ENCODE results near the gene EPN3. TPM values are rescaled to one million over a fixed set of nuclear protein-coding genes. Genes with fewer than 3 reads are reported as not detected.
A peak's percentile ranks its signal among the peaks of the same experiment; 100 is the strongest.

The EPN3 gene
- total RNA-seq (2014; rRNA removed), result 20.5 and 30.1 TPM in 2 replicates
- Bru-seq, nascent RNA, result percentile 50 among the genes with signal in this experiment
- percentile 59 among the genes with signal in this experiment for BruChase-seq, experiment 1, labeled RNA remaining after a 6-hour chase
- BruChase-seq, experiment 2, labeled RNA remaining after a 2-hour chase, result percentile 50 among the genes with signal in this experiment
- long read RNA-seq, full-length matches to known transcripts, result 1 of 29 reads
- long read RNA-seq, partial matches to known transcripts, result 22 of 29 reads
- long read RNA-seq, other reads (novel, unspliced or antisense), result 6 of 29 reads

DNA sequence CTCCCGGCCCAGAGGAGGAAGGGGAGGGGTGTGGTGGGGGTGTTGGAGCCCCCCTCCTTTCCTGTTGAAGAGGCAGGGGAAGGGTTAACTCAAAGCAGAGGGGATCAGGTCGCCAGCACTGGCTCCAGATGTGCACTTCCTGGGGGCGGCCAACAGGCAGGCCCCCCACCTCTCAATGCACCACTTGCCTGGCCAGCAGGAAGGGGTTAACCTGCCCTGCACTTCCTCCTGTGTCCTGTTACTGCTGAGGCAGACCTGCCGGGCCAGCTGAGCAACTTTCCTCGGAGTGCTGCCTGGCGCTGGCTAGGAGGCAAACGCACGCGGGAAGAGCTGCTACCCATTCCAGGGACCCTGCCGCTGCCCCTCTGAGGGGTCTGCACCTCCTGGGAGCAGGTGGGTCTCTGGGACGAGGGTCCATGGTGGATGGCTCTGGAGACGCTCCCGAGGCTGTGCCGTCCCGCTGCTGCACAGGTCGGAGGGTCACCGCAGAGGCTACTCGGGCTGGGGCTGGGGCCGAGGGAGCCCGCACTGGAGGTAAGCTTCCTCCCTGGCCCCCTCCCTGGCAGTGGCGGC, at the start of gene EPN3:
Gene EPN3 (plus strand): TSS at position 284 of the 573 bp plus-strand sequence. CDS start 3,822 bp downstream, outside the sequence.
- CTCF ChIA-PET, result interaction anchor here (1.4 kb wide), 1 partner anchor 31 kb away, joined by 3 read pairs; no protein-coding TSS in a partner anchor
- Histone ChIP-seq H3K36me3 (ENCODE audit: low read depth, low read length) (peaks cover 11% of the 10 kb centered on the region; the same call in 1 of the 2 replicates), H3K4me3 (ENCODE audit: low read length) (peak within 1 kb of the TSS; percentile 78), H3K9me2 (replicated peaks; ENCODE audit: low read length) (no peaks in the 10 kb centered on the region), H3K4me1 (ENCODE audit: insufficient read depth, low read length) (peaks cover 33% of the 10 kb centered on the region), H4K20me1 (ENCODE audit: low read length) (no peaks in the 10 kb centered on the region), H3F3A (ENCODE audit: low read length, unreplicated experiment) (no peaks in the 10 kb centered on the region), H2AFZ (ENCODE audit: low read length) (peak within 1 kb of the TSS; percentile 75), H3K4me2 (ENCODE audit: low read length) (peak within 1 kb of the TSS; percentile 95), H3K27ac (ENCODE audit: low read length) (peak within 1 kb of the TSS; percentile 76), H3K27me3 (ENCODE audit: low read length) (no peaks in the 10 kb centered on the region), H3K9me3 (ENCODE audit: low read length) (no peaks in the 10 kb centered on the region), H3K9ac (ENCODE audit: low read length) (peak within 1 kb of the TSS; percentile 66), H3K79me2 (ENCODE audit: low read length) (peaks cover 35% of the 10 kb centered on the region)
- intact Hi-C loops (cut with micrococcal nuclease), result loop anchor here (2.0 kb wide), 1 partner anchor 50 kb away; no protein-coding TSS in a partner anchor
- TF ChIP-seq, protein P1, sequence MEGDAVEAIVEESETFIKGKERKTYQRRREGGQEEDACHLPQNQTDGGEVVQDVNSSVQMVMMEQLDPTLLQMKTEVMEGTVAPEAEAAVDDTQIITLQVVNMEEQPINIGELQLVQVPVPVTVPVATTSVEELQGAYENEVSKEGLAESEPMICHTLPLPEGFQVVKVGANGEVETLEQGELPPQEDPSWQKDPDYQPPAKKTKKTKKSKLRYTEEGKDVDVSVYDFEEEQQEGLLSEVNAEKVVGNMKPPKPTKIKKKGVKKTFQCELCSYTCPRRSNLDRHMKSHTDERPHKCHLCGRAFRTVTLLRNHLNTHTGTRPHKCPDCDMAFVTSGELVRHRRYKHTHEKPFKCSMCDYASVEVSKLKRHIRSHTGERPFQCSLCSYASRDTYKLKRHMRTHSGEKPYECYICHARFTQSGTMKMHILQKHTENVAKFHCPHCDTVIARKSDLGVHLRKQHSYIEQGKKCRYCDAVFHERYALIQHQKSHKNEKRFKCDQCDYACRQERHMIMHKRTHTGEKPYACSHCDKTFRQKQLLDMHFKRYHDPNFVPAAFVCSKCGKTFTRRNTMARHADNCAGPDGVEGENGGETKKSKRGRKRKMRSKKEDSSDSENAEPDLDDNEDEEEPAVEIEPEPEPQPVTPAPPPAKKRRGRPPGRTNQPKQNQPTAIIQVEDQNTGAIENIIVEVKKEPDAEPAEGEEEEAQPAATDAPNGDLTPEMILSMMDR (conservative IDR thresholded peaks at IDR 0.05; ENCODE audit: low read depth, low read length), result no peak
- TF ChIP-seq EZH2 (IDR thresholded peaks at IDR 0.05; ENCODE audit: low read length, unreplicated experiment), result no peak
- no peak for TF ChIP-seq EZH2phosphoT487 (IDR thresholded peaks at IDR 0.05; ENCODE audit: borderline replicate concordance, low read length)
- POLR2A ChIA-PET (ENCODE audit: unreplicated experiment), result interaction anchor here (0.5 kb wide), 1 partner anchor 32 kb away, joined by 3 read pairs; no protein-coding TSS in a partner anchor
- DNase-seq (peak; percentile 86), ATAC-seq (peak; percentile 53)
- BruUV-seq (replicated peaks), result no TSS peak

GRCh38 chr17:50483266-50483665, 49.3 kb upstream of the EPN3 start:
- Histone ChIP-seq H3K79me2 (ENCODE audit: low read length) (peaks cover 27% of the 10 kb centered on the region), H3F3A (ENCODE audit: low read length, unreplicated experiment) (no peaks in the 10 kb centered on the region), H3K36me3 (ENCODE audit: low read depth, low read length) (peaks cover 23% of the 10 kb centered on the region; the same call in 1 of the 2 replicates), H3K9me2 (replicated peaks; ENCODE audit: low read length) (no peaks in the 10 kb centered on the region), H2AFZ (ENCODE audit: low read length) (no peak overlapping the region), H3K27ac (ENCODE audit: low read length) (no peak overlapping the region), H3K4me3 (ENCODE audit: low read length) (no peak overlapping the region), H3K9ac (ENCODE audit: low read length) (no peak overlapping the region), H4K20me1 (ENCODE audit: low read length) (no peaks in the 10 kb centered on the region), H3K4me1 (ENCODE audit: insufficient read depth, low read length) (peaks cover 31% of the 10 kb centered on the region), H3K9me3 (ENCODE audit: low read length) (no peaks in the 10 kb centered on the region), H3K27me3 (ENCODE audit: low read length) (no peaks in the 10 kb centered on the region), H3K4me2 (ENCODE audit: low read length) (no peak overlapping the region)
- intact Hi-C loops (cut with micrococcal nuclease), result loop anchor here (2.0 to 5.0 kb wide), 2 partner anchors 50 to 359 kb away; partner anchors contain the start of gene EPN3
- no peak for ATAC-seq
- TF ChIP-seq EZH2phosphoT487 (IDR thresholded peaks at IDR 0.05; ENCODE audit: borderline replicate concordance, low read length), result no peak
- BruUV-seq (replicated peaks), result no TSS peak
- ChIA-PET CTCF (interaction anchor here (0.6 kb wide), 1 partner anchor 8 kb away, joined by 6 read pairs; no protein-coding TSS in a partner anchor), POLR2A (ENCODE audit: unreplicated experiment) (no interaction called here)
- no peak for DNase-seq

DNA sequence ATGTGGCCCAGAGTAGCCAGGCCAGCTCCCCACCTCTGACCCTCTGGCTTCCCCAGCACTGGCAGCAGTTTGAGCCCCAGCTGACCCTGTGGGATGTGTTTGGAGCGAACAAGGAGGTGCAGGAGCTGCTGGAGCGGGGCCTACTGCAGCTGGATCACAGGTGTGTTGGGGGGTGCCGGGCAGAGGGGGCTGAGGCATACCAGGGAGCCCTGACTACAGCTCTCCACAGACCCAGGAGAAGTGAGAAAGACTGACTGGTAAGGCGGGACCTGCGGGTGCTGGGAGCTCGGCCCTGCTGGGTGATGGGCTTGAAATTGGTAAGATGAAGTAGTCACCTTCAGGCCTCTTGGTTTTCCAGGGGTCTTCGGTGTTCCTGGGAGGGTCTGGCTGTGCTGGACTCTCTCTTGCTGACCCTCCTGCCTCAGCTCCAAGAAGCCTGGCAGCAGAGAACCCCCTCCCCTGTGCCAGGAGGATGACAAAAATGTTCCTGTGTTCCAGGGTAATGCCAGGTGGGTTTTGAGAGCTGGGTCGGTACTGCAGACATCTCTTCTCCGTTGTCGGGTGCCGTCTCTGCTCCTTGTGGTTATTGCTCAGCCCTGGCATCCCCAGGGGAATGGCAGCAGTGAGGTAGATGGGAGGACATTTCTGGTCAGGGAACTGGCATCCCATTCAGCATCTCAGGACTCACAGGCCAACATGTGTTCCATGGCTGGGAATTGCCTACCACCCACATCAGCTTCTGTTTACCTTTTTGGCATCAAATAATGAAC, 48.0 kb upstream of the EPN3 start:
- H3K9me3 ChIP-seq (ENCODE audit: low read length), result no peaks in the 10 kb centered on the region
- peaks cover 20% of the 10 kb centered on the region for H3K79me2 ChIP-seq (ENCODE audit: low read length)
- TF ChIP-seq, protein P1 (conservative IDR thresholded peaks at IDR 0.05; ENCODE audit: low read depth, low read length), result no peak
- TF ChIP-seq EZH2phosphoT487 (IDR thresholded peaks at IDR 0.05; ENCODE audit: borderline replicate concordance, low read length) (no peak), EZH2 (IDR thresholded peaks at IDR 0.05; ENCODE audit: low read length, unreplicated experiment) (no peak)
- no peak overlapping the region for H3K9ac ChIP-seq (ENCODE audit: low read length)
- no peak overlapping the region for H3K27ac ChIP-seq (ENCODE audit: low read length)
- H3K4me1 ChIP-seq (ENCODE audit: insufficient read depth, low read length), result peaks cover 30% of the 10 kb centered on the region
- H3F3A ChIP-seq (ENCODE audit: low read length, unreplicated experiment), result no peaks in the 10 kb centered on the region
- no peak overlapping the region for H2AFZ ChIP-seq (ENCODE audit: low read length)
- POLR2A ChIA-PET (ENCODE audit: unreplicated experiment), result no interaction called here
- no peaks in the 10 kb centered on the region for H4K20me1 ChIP-seq (ENCODE audit: low read length)
- peaks cover 23% of the 10 kb centered on the region; the same call in 1 of the 2 replicates for H3K36me3 ChIP-seq (ENCODE audit: low read depth, low read length)
- H3K27me3 ChIP-seq (ENCODE audit: low read length), result no peaks in the 10 kb centered on the region
- no peak overlapping the region for H3K4me2 ChIP-seq (ENCODE audit: low read length)
- intact Hi-C loops (cut with micrococcal nuclease), result loop anchor here (5.0 kb wide), 1 partner anchor 358 kb away; no protein-coding TSS in a partner anchor
- CTCF ChIA-PET, result no interaction called here
- BruUV-seq (replicated peaks), result no TSS peak
- no peak overlapping the region for H3K4me3 ChIP-seq (ENCODE audit: low read length)
- ATAC-seq (no peak), DNase-seq (no peak)
- no peaks in the 10 kb centered on the region for H3K9me2 ChIP-seq (replicated peaks; ENCODE audit: low read length)

All from PC-3 (cell line).